Measurements from ENCODE around the gene TMEM45A. TPM values are rescaled to one million over a fixed set of nuclear protein-coding genes. Genes with fewer than 3 reads are reported as not detected.
A peak's percentile ranks its signal among the peaks of the same experiment; 100 is the strongest.
"Not testable (repeated sequence)": the region's sequence is repeated elsewhere in the genome, so short reads cannot be mapped to it uniquely, and the experiment has no call there.

TMEM45A gene, protein sequence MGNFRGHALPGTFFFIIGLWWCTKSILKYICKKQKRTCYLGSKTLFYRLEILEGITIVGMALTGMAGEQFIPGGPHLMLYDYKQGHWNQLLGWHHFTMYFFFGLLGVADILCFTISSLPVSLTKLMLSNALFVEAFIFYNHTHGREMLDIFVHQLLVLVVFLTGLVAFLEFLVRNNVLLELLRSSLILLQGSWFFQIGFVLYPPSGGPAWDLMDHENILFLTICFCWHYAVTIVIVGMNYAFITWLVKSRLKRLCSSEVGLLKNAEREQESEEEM
- 30.9 TPM for total RNA-seq

DNA sequence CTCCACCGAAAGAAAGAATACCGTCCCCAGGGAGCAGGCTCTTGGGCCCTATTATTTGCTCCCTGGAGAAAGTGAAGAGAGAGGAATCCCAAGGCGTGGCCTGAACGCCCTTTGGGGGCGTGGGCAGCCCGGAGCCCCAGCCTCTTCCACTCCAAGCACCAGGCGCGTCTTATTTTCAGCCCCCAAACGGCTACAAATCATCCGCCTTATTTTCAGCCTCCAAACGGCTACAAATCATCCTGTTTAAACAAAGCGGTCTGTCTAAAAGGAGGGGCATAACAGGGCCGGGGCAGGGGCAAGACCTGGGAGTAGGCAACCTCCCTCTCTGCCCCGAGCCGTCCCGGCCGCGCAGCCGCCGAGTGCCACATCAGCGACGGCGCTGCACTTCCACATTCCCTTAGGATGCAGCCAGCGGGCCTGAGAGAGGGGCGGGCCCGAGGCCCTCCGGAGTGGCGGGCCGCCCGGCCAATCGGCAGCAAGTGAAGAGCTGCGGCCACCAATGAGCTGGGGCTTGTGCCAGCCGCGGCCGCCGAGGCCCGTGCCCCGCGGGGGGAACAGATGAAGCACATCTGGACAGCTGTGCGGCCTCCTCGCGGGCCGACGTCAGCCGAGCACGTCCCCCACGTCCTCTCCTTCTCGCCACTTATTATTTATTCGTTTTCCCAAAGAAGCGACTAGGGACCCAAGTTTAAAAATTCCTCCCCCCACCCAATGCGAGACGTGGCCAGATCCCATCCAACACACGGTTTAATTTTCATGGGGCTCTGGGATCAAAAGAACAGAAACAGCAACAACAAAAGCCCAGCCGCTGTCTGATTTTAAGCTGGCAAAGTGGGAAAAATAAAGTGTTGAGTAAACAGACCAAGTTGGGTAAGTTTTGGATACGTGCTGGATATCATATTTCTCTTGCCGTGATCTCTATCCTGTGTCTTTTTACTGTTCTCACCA is at the start of gene TMEM45A:
Gene TMEM45A (plus strand): TSS at position 561 of the 948 bp plus-strand sequence. CDS start 62,593 bp downstream, outside the sequence.
- Histone ChIP-seq H3K27me3 (no peaks in the 10 kb centered on the region), H3K27ac (peak within 1 kb of the TSS; percentile 85 to 89), H3K4me1 (peaks cover 0 to 7% of the 10 kb centered on the region in 2 donors), H3K9me3 (no peaks in the 10 kb centered on the region), H3K36me3 (no peaks in the 10 kb centered on the region), H3K4me3 (peak within 1 kb of the TSS; percentile 61 to 73)
- TF ChIP-seq, protein P1, sequence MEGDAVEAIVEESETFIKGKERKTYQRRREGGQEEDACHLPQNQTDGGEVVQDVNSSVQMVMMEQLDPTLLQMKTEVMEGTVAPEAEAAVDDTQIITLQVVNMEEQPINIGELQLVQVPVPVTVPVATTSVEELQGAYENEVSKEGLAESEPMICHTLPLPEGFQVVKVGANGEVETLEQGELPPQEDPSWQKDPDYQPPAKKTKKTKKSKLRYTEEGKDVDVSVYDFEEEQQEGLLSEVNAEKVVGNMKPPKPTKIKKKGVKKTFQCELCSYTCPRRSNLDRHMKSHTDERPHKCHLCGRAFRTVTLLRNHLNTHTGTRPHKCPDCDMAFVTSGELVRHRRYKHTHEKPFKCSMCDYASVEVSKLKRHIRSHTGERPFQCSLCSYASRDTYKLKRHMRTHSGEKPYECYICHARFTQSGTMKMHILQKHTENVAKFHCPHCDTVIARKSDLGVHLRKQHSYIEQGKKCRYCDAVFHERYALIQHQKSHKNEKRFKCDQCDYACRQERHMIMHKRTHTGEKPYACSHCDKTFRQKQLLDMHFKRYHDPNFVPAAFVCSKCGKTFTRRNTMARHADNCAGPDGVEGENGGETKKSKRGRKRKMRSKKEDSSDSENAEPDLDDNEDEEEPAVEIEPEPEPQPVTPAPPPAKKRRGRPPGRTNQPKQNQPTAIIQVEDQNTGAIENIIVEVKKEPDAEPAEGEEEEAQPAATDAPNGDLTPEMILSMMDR (IDR thresholded peaks at IDR 0.05), result no peak
- DNase-seq (ENCODE audit: low spot score in 2 of 2), result peak; percentile 85 to 98
- intact Hi-C loops (cut with DNase I), result loop anchor here (1.0 to 5.0 kb wide), 4 partner anchors 91 to 1185 kb away; partner anchors contain the start of genes LNP1, PCNP, TFG and TOMM70

DNA sequence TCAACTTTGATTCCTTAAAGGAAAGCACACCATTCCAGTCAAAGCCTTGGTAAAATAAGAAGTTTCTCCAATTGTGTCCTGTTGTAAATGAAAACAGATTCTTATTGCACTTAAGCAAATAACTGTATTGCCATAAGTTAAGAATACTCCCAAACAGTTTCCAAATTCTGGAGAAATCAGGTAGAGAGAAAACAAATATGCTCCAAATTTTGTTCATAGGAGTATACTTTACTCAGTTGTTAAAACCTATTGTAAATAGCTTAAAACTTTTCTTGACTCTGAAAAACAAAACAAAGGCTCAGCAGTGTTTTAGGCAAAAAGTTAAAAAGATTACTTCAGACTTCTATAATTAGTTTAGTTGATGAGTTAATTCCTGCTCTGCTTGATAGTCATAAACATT is 48.7 kb upstream of the TMEM45A start:
- TF ChIP-seq, protein P1 (IDR thresholded peaks at IDR 0.05), result no peak
- Histone ChIP-seq H3K9me3 (no peaks in the 10 kb centered on the region), H3K4me1 (no peaks in the 10 kb centered on the region), H3K4me3 (no peak overlapping the region), H3K36me3 (no peaks in the 10 kb centered on the region), H3K27me3 (no peaks in the 10 kb centered on the region), H3K27ac (no peak overlapping the region)
- intact Hi-C loops (cut with DNase I), result no loop called here
- DNase-seq (ENCODE audit: low spot score in 2 of 2), result no peak

DNA sequence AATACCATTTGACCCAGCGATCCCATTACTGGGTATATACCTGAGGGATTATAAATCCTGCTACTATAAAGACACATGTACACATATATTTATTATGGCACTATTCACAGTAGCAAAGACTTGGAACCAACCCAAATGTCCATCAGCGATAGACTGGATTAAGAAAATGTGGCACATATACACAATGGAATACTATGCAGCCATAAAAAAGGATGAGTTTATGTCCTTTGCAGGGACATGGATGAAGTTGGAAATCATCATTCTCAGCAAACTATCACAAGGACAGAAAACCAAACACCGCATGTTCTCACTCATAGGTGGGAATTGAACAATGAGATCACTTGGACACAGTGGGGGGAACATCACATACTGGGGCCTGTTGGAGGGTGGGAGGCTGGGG is 45.4 kb upstream of the TMEM45A start:
- DNase-seq (ENCODE audit: low spot score in 2 of 2), result not testable (repeated sequence)

DNA sequence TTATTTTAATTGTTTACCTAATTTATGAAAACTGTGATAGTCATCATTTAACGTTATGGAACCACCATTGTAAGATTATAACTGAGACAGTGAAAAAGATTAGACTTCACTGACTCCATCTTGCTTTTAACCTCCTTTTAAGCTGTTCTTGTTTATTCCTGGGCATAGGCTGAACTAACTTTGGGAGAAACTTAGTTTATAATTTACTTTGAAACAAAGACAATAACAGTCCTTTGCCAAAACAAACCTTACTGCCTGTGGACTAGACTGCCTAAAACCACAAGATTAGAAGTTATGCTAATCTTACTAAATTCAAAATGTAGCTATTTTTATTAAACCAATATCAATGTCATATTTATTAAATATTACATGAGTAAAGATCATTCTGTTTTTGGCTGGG is 44.3 kb upstream of the TMEM45A start:
- H3K36me3 ChIP-seq, result no peaks in the 10 kb centered on the region
- H3K27ac ChIP-seq, result no peak overlapping the region
- H3K9me3 ChIP-seq, result no peaks in the 10 kb centered on the region
- TF ChIP-seq, protein P1 (IDR thresholded peaks at IDR 0.05), result no peak
- H3K4me1 ChIP-seq, result no peaks in the 10 kb centered on the region
- no peaks in the 10 kb centered on the region for H3K27me3 ChIP-seq
- intact Hi-C loops (cut with DNase I), result no loop called here
- no peak for DNase-seq (ENCODE audit: low spot score in 2 of 2)
- no peak overlapping the region for H3K4me3 ChIP-seq

More for the DNA sequence above, 45.4 kb upstream of the TMEM45A start:
- H3K4me1 ChIP-seq; H3K9me3 ChIP-seq; H3K27me3 ChIP-seq; H3K27ac ChIP-seq; intact Hi-C loops (cut with DNase I); H3K36me3 ChIP-seq; H3K4me3 ChIP-seq: not testable (repeated sequence)

DNA sequence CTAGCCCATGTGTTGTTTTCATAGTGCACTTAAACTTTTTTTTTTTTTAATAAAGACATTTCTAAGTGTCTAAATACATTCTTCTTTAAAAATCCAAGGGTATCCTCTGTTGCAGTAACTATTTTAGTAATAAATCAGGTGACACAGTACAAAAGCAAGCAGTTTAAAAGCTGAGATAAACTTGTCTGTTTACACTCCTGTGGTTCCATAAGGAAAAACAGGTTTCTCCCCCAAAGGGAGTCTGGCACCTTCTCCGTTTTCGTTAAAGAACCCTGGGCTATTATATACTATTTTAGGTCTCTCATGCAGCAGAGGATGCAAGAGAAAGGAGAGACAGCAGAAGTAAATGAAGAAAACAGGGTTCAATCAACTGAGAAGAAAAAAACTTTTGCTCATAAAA is 43.2 kb upstream of the TMEM45A start:
- no peak overlapping the region for H3K27ac ChIP-seq
- H3K4me3 ChIP-seq, result no peak overlapping the region
- no peak for DNase-seq (ENCODE audit: low spot score in 2 of 2)
- intact Hi-C loops (cut with DNase I), result no loop called here
- TF ChIP-seq, protein P1 (IDR thresholded peaks at IDR 0.05), result no peak
- no peaks in the 10 kb centered on the region for H3K27me3 ChIP-seq
- H3K4me1 ChIP-seq, result no peaks in the 10 kb centered on the region
- H3K36me3 ChIP-seq, result no peaks in the 10 kb centered on the region
- H3K9me3 ChIP-seq, result no peaks in the 10 kb centered on the region

DNA sequence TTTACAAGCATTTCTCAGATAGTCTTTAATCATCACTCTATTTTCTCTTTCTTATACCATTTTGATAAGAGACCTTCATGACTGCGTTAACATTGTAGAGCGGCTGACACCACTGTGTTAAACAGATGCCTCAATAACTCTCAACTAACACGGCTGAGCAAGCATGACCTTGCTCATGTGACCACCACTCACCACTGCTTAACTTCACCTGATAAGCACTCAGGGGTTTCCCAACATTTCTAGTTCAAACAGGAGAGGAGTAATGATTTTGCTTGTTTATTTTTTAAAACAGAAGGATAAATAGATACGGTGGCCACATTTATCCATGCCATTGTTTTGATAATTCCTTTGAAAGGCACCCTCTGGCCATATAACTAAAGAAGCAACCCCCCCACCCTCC is 37.7 kb upstream of the TMEM45A start:
- Histone ChIP-seq H3K36me3 (no peaks in the 10 kb centered on the region), H3K4me3 (no peak overlapping the region), H3K27ac (no peak overlapping the region), H3K9me3 (no peaks in the 10 kb centered on the region), H3K4me1 (no peaks in the 10 kb centered on the region), H3K27me3 (no peaks in the 10 kb centered on the region)
- no peak for DNase-seq (ENCODE audit: low spot score in 2 of 2)
- intact Hi-C loops (cut with DNase I), result no loop called here
- TF ChIP-seq, protein P1 (IDR thresholded peaks at IDR 0.05), result no peak
